ENCODE data around the gene TSR2. TPM values are rescaled to one million over a fixed set of nuclear protein-coding genes. Genes with fewer than 3 reads are reported as not detected.
"Not testable (repeated sequence)": the region's sequence is repeated elsewhere in the genome, so short reads cannot be mapped to it uniquely, and the experiment has no call there.

The TSR2 gene
- total RNA-seq, 2 donors from 2014 or later, result 24.8 to 30.1 TPM

GRCh38 chrX:54484666-54485065, 44.5 kb downstream of the TSR2 start:
- no peaks in the 10 kb centered on the region for H3K9me3 ChIP-seq
- H3K27me3 ChIP-seq (replicated peaks; ENCODE audit: insufficient read depth), result no peaks in the 10 kb centered on the region
- no peaks in the 10 kb centered on the region for H3K36me3 ChIP-seq
- ATAC-seq (ENCODE audit: insufficient number of reproducible peaks, low FRiP score, low read depth) (no peak), DNase-seq (ENCODE audit: low spot score) (no peak)
- TF ChIP-seq CTCF (IDR thresholded peaks at IDR 0.05), result no peak
- no peak overlapping the region for H3K4me3 ChIP-seq
- H3K27ac ChIP-seq, result peak overlapping the region in 1 of 2 donors; percentile 83
- H3K4me1 ChIP-seq (ENCODE audit: control insufficient read depth in 1 of 2, low read depth in 2 of 2), result peaks cover 4 to 15% of the 10 kb centered on the region in 2 donors

GRCh38 chrX:54489819-54490218, 49.6 kb downstream of the TSR2 start:
- ATAC-seq (ENCODE audit: insufficient number of reproducible peaks, low FRiP score, low read depth); H3K9me3 ChIP-seq; H3K27ac ChIP-seq; H3K4me3 ChIP-seq; DNase-seq (ENCODE audit: low spot score); H3K36me3 ChIP-seq; H3K27me3 ChIP-seq (replicated peaks; ENCODE audit: insufficient read depth): not testable (repeated sequence)
- H3K4me1 ChIP-seq (ENCODE audit: control insufficient read depth in 1 of 2, low read depth in 2 of 2), result peaks cover 0 to 18% of the 10 kb centered on the region in 2 donors

- Histone ChIP-seq H3K36me3 (no peaks in the 10 kb centered on the region), H3K27me3 (replicated peaks; ENCODE audit: insufficient read depth) (no peaks in the 10 kb centered on the region), H3K27ac (peak overlapping the region in 1 of 2 donors; percentile 38), H3K4me3 (no peak overlapping the region), H3K9me3 (no peaks in the 10 kb centered on the region), H3K4me1 (ENCODE audit: control insufficient read depth in 1 of 2, low read depth in 2 of 2) (peaks cover 2 to 24% of the 10 kb centered on the region in 2 donors)
- TF ChIP-seq CTCF (IDR thresholded peaks at IDR 0.05), result no peak
- ATAC-seq (ENCODE audit: insufficient number of reproducible peaks, low FRiP score, low read depth) (no peak), DNase-seq (ENCODE audit: low spot score) (peak; percentile 19)
These were observed 52.1 kb downstream of the TSR2 start for GRCh38 chrX:54492340-54492739.

GRCh38 chrX:54494166-54494988, 54.2 kb downstream of the TSR2 start:
- Histone ChIP-seq H3K36me3 (no peaks in the 10 kb centered on the region), H3K4me3 (peak overlapping the region; percentile 73), H3K27ac (peak overlapping the region; percentile 37 to 76), H3K4me1 (ENCODE audit: control insufficient read depth in 1 of 2, low read depth in 2 of 2) (peaks cover 2 to 24% of the 10 kb centered on the region in 2 donors), H3K27me3 (replicated peaks; ENCODE audit: insufficient read depth) (no peaks in the 10 kb centered on the region), H3K9me3 (no peaks in the 10 kb centered on the region)
- TF ChIP-seq CTCF (IDR thresholded peaks at IDR 0.05), result no peak
- DNase-seq (ENCODE audit: low spot score) (no peak), ATAC-seq (ENCODE audit: insufficient number of reproducible peaks, low FRiP score, low read depth) (no peak)

Other genes starting within 250 kb of the TSR2 start
- gene WNK3, start 82.4 kb upstream of the TSR2 start, total RNA-seq, result 1 to 10 TPM; 2.8 to 3.7 TPM
- 10 to 100 TPM in 1 of 2 donors, 1 to 10 TPM in 1; 7.0 to 11.5 TPM for gene FGD1, start 55.8 kb downstream of the TSR2 start, total RNA-seq
- 10 to 100 TPM; 46.3 to 49.9 TPM for gene GNL3L, start 89.8 kb downstream of the TSR2 start, total RNA-seq

Data from thoracic aorta (tissue), 2 donors.